K562 (cell line): ENCODE measurements around the gene MEFV. TPM values are rescaled to one million over a fixed set of nuclear protein-coding genes. Genes with fewer than 3 reads are reported as not detected.

Experiments used
- AFF4 ChIP-seq: sonication (generic); formaldehyde crosslinking; IDR thresholded peaks from 2 replicates; pipeline ENCODE4 v1.8.0; 2023; ENCODE audit warnings: mild to moderate bottlenecking, missing genetic modification reagents
- EHMT2 ChIP-seq: fragments of 450-650 bp; IDR thresholded peaks from 2 replicates; pipeline ENCODE4 v1.6.1; 2018; ENCODE audit warnings: antibody characterized with exemption
- FOXA1 ChIP-seq: fragments of 450-650 bp; IDR thresholded peaks from 2 replicates; pipeline ENCODE4 v1.6.1; 2016; ENCODE audit warnings: mild to moderate bottlenecking, borderline replicate concordance
- HCFC1 ChIP-seq: IDR thresholded peaks from 2 replicates; pipeline ENCODE4 v1.6.1; 2012; ENCODE audit warnings: low read depth, low read length, improper control_type of control experiment
- MCM2 ChIP-seq: fragments of 450-650 bp; IDR thresholded peaks from 2 replicates; pipeline ENCODE4 v1.6.1; 2017; ENCODE audit warnings: low read depth, mild to moderate bottlenecking
- MYBL2 ChIP-seq, 2 experiments: fragments of 450-650 bp in 1 of 2; sonication (generic) in 1 of 2; formaldehyde crosslinking in 1 of 2; IDR thresholded peaks; 2 replicates each; pipeline versions ENCODE4 v1.6.1 to v1.8.1; 2017 to 2022; ENCODE audit warnings: borderline replicate concordance in 1 of 2, inconsistent platforms in 1 of 2, low read depth in 1 of 2, mild to moderate bottlenecking in 1 of 2, missing genetic modification reagents in 1 of 2, moderate library complexity in 1 of 2
- NRF1 ChIP-seq, 2 experiments: fragments of 450-650 bp; IDR thresholded peaks in 1 of 2; conservative IDR thresholded peaks in 1 of 2; 2 replicates each; pipeline ENCODE4 v1.6.1; 2014; ENCODE audit warnings: mild to moderate bottlenecking in 2 of 2
- PYGO2 ChIP-seq: fragments of 450-650 bp; IDR thresholded peaks from 2 replicates; pipeline ENCODE4 v1.6.1; 2016; ENCODE audit warnings: mild to moderate bottlenecking, missing genetic modification characterization, moderate library complexity, missing compliant biosample characterization
- ZNF41 ChIP-seq: fragments of 250-450 bp; sonication (Bioruptor Pico); conservative IDR thresholded peaks from 2 replicates; pipeline ENCODE4 v1.4.0; 2020; ENCODE audit warnings: mild to moderate bottlenecking
- ZNF668 ChIP-seq: fragments of 250-450 bp; sonication (Bioruptor Pico); IDR thresholded peaks from 2 replicates; pipeline ENCODE4 v1.8.0; 2022; ENCODE audit warnings: mild to moderate bottlenecking, inconsistent platforms
- ZNF76 ChIP-seq: fragments of 250-450 bp; sonication (Bioruptor Pico); IDR thresholded peaks from 2 replicates; pipeline ENCODE4 v1.4.0; 2020; ENCODE audit warnings: mild to moderate bottlenecking, moderate library complexity, borderline replicate concordance
- ZNF764 ChIP-seq: fragments of 250-450 bp; sonication (Bioruptor Pico); IDR thresholded peaks from 2 replicates; pipeline ENCODE4 v1.4.0; 2020; ENCODE audit warnings: low read depth, mild to moderate bottlenecking, moderate library complexity
- ZSCAN29 ChIP-seq: fragments of 450-650 bp; IDR thresholded peaks from 2 replicates; pipeline ENCODE4 v1.6.1; 2017
- polyA plus RNA-seq, 8 experiments: library from polyadenylated mRNA; depleted of rRNA in 4 of 8; stranded (reverse) in 5 of 8; unstranded in 3 of 8; fragments of >200 nt; fragmentation: Nextera tagmentation in 2 of 8; fragmentation: Illumina TruSeq in 1 of 8; extraction: Ambion mirVana in 2 of 8; extraction: Trizol in 1 of 8; gene quantifications; 2 replicates each; pipeline versions ENCODE4 v1.2.1 to v1.2.3, GENCODE V29; 2011 to 2014; ENCODE audit warnings: inconsistent platforms in 1 of 8, missing spikeins in 1 of 8
- total RNA-seq, 7 experiments: library from RNA; depleted of rRNA in 6 of 7; stranded (reverse); fragments of >200 nt in 6 of 7; fragmentation: Illumina TruSeq in 2 of 7; extraction: Trizol in 2 of 7; gene quantifications; 2 replicates each; pipeline versions ENCODE4 v1.2.1 to v1.2.3, GENCODE V29; 2011 to 2021; ENCODE audit warnings: low replicate concordance in 1 of 7
- TF ChIP-seq, protein P1 (sequence below): fragments of 250-450 bp; sonication (Bioruptor Pico); IDR thresholded peaks from 2 replicates; pipeline ENCODE4 v1.9.0; 2021; ENCODE audit warnings: mild to moderate bottlenecking
- TF ChIP-seq, protein P2 (sequence below): fragments of 450-650 bp; IDR thresholded peaks from 2 replicates; pipeline ENCODE4 v1.6.1; 2016; ENCODE audit warnings: borderline replicate concordance
- TF ChIP-seq, protein P3 (sequence below): fragments of 450-650 bp; formaldehyde crosslinking; IDR thresholded peaks from 2 replicates; pipeline ENCODE4 v1.4.0; 2020; ENCODE audit warnings: mild to moderate bottlenecking, moderate library complexity

The MEFV gene
- total and polyA plus RNA-seq, 9 of the 15 experiments (the other 6 are each of a cell fraction or from before 2014, with no cell fraction given): 0.14 TPM; not detected in 8

DNA sequence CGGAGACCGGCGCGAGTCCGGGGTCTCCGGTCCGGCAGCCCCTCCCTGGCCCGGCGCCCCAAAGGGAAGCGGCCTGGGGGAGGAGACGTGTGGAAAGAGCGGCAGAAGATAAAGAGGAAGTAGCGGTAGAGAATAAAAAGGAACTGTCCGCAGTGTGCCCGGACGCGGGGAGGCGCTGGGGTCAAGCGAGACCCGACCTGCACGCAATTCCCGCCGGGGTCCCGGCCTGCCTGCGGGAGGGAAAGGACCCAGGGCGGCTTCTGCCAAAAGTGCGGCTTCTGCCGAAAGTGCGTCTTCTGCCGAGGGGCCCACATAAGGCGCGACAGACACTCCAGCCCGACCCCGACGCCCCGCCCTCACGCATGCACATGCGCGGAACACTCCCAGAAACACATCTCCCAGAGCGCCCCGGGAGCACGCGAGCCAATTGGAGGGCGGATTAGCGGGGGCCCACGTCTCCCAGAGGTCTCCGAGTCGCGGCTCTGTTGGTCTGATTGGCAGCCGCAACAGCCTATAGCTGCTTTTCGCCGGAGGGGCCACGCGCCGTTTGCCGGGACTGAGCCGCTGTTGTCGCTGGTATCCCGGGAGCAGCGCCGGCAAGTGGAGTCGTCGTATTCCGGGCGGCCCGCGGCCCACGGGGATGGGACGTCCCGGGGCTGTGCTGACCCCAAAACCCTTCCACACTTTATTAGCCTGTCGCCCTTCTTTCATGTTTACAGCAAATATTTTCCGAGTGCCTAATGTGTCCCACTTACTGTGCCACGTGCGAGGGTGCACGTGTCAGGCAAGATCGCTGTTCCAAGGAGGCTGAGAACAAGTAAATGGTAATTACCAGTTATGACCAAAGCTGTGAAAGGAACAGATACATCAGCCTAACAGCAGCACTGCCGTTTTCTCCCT lies 8.0 kb upstream of the MEFV start (continued):
- TF ChIP-seq AFF4 (CRISPR knock-in tag): 0 out of 2 replicates have a peak, but pooled peaks have one; percentile 50
- TF ChIP-seq PYGO2 (tag): no peak
- TF ChIP-seq ZNF764 (CRISPR knock-in tag): peak; percentile 94
- TF ChIP-seq, protein P1, sequence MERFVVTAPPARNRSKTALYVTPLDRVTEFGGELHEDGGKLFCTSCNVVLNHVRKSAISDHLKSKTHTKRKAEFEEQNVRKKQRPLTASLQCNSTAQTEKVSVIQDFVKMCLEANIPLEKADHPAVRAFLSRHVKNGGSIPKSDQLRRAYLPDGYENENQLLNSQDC (CRISPR knock-in tag): no peak
- no peak for TF ChIP-seq MYBL2 (IDR thresholded peaks at IDR 0.05; ENCODE audit: low read depth)
- no peak for TF ChIP-seq MYBL2 (CRISPR knock-in tag; IDR thresholded peaks at IDR 0.05; ENCODE audit: borderline replicate concordance)
- TF ChIP-seq FOXA1: no peak
- TF ChIP-seq ZNF668 (CRISPR knock-in tag): 0 out of 2 replicates have a peak, but pooled peaks have one; percentile 54
- TF ChIP-seq ZNF76 (CRISPR knock-in tag): no peak
- TF ChIP-seq, protein P2, sequence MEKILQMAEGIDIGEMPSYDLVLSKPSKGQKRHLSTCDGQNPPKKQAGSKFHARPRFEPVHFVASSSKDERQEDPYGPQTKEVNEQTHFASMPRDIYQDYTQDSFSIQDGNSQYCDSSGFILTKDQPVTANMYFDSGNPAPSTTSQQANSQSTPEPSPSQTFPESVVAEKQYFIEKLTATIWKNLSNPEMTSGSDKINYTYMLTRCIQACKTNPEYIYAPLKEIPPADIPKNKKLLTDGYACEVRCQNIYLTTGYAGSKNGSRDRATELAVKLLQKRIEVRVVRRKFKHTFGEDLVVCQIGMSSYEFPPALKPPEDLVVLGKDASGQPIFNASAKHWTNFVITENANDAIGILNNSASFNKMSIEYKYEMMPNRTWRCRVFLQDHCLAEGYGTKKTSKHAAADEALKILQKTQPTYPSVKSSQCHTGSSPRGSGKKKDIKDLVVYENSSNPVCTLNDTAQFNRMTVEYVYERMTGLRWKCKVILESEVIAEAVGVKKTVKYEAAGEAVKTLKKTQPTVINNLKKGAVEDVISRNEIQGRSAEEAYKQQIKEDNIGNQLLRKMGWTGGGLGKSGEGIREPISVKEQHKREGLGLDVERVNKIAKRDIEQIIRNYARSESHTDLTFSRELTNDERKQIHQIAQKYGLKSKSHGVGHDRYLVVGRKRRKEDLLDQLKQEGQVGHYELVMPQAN: peak; percentile 98
- peak; percentile 95 to 96 for TF ChIP-seq NRF1 (conservative IDR thresholded peaks at IDR 0.05 in 1 of 2, IDR thresholded peaks at IDR 0.05 in 1 of 2)
- peak; percentile 56 for TF ChIP-seq HCFC1
- TF ChIP-seq, protein P3, sequence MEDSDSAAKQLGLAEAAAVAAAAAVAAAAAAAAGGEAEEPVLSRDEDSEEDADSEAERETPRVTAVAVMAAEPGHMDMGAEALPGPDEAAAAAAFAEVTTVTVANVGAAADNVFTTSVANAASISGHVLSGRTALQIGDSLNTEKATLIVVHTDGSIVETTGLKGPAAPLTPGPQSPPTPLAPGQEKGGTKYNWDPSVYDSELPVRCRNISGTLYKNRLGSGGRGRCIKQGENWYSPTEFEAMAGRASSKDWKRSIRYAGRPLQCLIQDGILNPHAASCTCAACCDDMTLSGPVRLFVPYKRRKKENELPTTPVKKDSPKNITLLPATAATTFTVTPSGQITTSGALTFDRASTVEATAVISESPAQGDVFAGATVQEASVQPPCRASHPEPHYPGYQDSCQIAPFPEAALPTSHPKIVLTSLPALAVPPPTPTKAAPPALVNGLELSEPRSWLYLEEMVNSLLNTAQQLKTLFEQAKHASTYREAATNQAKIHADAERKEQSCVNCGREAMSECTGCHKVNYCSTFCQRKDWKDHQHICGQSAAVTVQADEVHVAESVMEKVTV (CRISPR knock-in tag): 0 out of 2 replicates have a peak, but pooled peaks have one; percentile 3
- TF ChIP-seq EHMT2: no peak
- no peak for TF ChIP-seq MCM2
- TF ChIP-seq ZNF41 (CRISPR knock-in tag): no peak
- no peak for TF ChIP-seq ZSCAN29
